Astrocyte of the spinal cord (primary cell): Measurements from ENCODE around the gene DOCK2.
A peak's percentile ranks its signal among the peaks of the same experiment; 100 is the strongest.

Experiments
- DNase-seq: peaks from one replicate; pipeline ENCODE4 v3.0.0; 2011; ENCODE audit warnings: low read depth, low spot score
- H3K4me3 ChIP-seq: 2 replicates; pipeline ENCODE4 v1.5.1; 2011; ENCODE audit warnings: low read depth, mild to moderate bottlenecking, low read length, moderate library complexity
- CTCF ChIP-seq: IDR thresholded peaks from 2 replicates; pipeline ENCODE4 v1.5.1; 2012; ENCODE audit warnings: low read depth, mild to moderate bottlenecking, low read length, inconsistent platforms
- in situ Hi-C: cut with HindIII; loops from 2 replicates; pipeline ENCODE4 v1.10.0; 2017; ENCODE audit warnings: low sequenced_read_pairs

The DOCK2 gene

GRCh38 chr5:169862391-169862811, 225.3 kb downstream of the DOCK2 start:
- H3K4me3 ChIP-seq, result no peak overlapping the region
- in situ Hi-C loops, result no loop called here
- TF ChIP-seq CTCF, result no peak
- no peak for DNase-seq

- DNase-seq, result no peak
- in situ Hi-C loops, result no loop called here
- H3K4me3 ChIP-seq, result no peak overlapping the region
- no peak for TF ChIP-seq CTCF
Observed at GRCh38 chr5:169864483-169864882, 227.4 kb downstream of the DOCK2 start.

GRCh38 chr5:169867347-169867746, 230.3 kb downstream of the DOCK2 start:
- in situ Hi-C loops, result no loop called here

GRCh38 chr5:169869066-169869465, 232.0 kb downstream of the DOCK2 start:
- DNase-seq, result no peak
- in situ Hi-C loops, result no loop called here
- H3K4me3 ChIP-seq, result no peak overlapping the region
- TF ChIP-seq CTCF, result no peak

More at GRCh38 chr5:169867347-169867746, 230.3 kb downstream of the DOCK2 start:
- no peak for TF ChIP-seq CTCF
- DNase-seq, result no peak
- H3K4me3 ChIP-seq, result no peak overlapping the region

- DNase-seq, result no peak
- H3K4me3 ChIP-seq, result no peak overlapping the region
- in situ Hi-C loops, result no loop called here
- TF ChIP-seq CTCF, result no peak
Observed at GRCh38 chr5:169870211-169870610, 233.1 kb downstream of the DOCK2 start.

GRCh38 chr5:169871826-169872490, 234.9 kb downstream of the DOCK2 start:
- in situ Hi-C loops, result no loop called here
- TF ChIP-seq CTCF, result no peak
- peak; percentile 55 for DNase-seq
- no peak overlapping the region for H3K4me3 ChIP-seq

GRCh38 chr5:169873642-169874041, 236.6 kb downstream of the DOCK2 start:
- no peak for TF ChIP-seq CTCF
- in situ Hi-C loops, result no loop called here
- H3K4me3 ChIP-seq, result no peak overlapping the region
- peak; percentile 88 for DNase-seq
